ENCODE results near the gene WNT11. TPM values are rescaled to one million over a fixed set of nuclear protein-coding genes. Genes with fewer than 3 reads are reported as not detected.

Gene WNT11
- 0.65 TPM in 1 of 2 replicates, not detected in the other for total RNA-seq

DNA sequence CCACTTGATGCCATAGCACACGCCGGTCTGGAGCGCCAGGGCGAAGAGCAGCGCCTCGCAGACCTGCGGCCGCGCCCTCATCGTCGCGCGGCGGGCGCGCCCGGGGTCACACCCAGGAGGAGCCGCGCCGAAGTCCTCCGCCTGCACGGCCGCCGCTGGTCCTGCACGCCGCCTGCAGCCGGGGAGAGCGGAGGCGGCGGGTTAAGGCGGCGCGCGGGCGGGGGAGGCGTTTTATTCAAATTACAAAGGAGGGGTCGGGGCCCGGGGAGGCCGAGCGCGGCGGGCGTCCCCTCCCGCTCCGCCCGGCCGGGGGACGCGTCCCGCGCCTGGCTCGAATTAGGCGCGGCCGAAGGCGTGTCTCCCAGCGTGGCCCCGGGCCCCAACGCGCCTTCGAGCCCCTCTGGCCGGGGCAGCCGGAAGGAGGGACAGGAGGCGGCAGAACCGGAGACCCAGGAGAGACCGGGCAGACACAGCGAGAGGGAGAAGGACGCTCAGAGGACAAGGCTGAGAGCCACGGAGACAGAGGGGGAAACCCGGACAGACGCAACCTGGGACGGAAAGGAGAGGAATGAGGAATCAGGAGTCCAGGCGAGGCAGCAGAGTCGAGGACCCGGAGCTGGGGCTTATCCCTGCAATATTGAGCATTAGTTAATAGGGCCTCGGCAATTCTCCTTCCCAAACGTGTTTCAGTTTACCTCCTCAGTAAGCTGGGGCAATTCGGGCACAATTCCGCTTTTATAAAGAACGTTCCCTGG, at the start of gene WNT11:
Gene WNT11, minus strand, starts transcription at position 176 of the 755 bp plus-strand sequence. Its CDS starts 95 bp downstream, at position 81.

Other genes starting within 250 kb of the WNT11 start
- gene THAP12, start 174.6 kb upstream of the WNT11 start, total RNA-seq: 19.9 and 36.3 TPM in 2 replicates
- under 0.01 and 0.18 TPM in 2 replicates for gene GVQW3, start 174.8 kb upstream of the WNT11 start, total RNA-seq
- gene EMSY, start 238.5 kb upstream of the WNT11 start, total RNA-seq: 9.2 and 15.7 TPM in 2 replicates

Data from cardiac atrium fibroblast (primary cell).